Breast epithelium (tissue), 3 donors: ENCODE results near the gene SPTLC1.

Source experiments
- POLR2A ChIP-seq: fragments of 450-650 bp; IDR thresholded peaks from one replicate; pipeline ENCODE4 v1.6.1; 2016; ENCODE audit warnings: antibody characterized with exemption, mild to moderate bottlenecking, moderate library complexity
- POLR2AphosphoS5 ChIP-seq, 3 donors: sonication (generic); formaldehyde crosslinking; IDR thresholded peaks; one replicate each; pipeline ENCODE4 v1.6.1; 2017; ENCODE audit warnings: antibody characterized with exemption in 3 of 3
- TF ChIP-seq, protein P1 (sequence below), 3 donors: fragments of 450-650 bp; IDR thresholded peaks; one replicate each; pipeline ENCODE4 v1.5.1; 2016 to 2017; ENCODE audit warnings: antibody characterized with exemption in 3 of 3, mild to moderate bottlenecking in 3 of 3, moderate library complexity in 3 of 3

DNA sequence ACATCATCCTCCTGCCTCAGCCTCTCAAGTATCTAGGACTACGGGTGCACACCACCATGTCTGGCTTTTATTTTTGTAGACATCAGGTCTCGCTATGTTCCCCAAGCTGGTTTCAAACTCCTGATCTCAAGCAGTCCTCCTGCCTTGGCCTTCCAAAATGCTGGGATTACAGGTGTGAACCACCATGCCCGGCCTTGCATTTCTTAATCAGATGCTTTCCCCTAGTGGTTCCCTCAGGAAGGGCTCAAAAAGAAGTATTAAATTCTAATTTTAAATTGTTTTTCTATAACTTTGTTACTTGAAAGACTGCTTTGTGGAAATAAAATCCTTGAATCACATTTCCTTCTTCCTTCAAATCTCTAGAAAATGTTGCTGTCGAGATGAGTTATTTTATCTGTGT, 85.7 kb downstream of the SPTLC1 start:
- TF ChIP-seq POLR2A (no peak), POLR2AphosphoS5 (IDR thresholded peaks at IDR 0.05) (no peak)
- TF ChIP-seq, protein P1, sequence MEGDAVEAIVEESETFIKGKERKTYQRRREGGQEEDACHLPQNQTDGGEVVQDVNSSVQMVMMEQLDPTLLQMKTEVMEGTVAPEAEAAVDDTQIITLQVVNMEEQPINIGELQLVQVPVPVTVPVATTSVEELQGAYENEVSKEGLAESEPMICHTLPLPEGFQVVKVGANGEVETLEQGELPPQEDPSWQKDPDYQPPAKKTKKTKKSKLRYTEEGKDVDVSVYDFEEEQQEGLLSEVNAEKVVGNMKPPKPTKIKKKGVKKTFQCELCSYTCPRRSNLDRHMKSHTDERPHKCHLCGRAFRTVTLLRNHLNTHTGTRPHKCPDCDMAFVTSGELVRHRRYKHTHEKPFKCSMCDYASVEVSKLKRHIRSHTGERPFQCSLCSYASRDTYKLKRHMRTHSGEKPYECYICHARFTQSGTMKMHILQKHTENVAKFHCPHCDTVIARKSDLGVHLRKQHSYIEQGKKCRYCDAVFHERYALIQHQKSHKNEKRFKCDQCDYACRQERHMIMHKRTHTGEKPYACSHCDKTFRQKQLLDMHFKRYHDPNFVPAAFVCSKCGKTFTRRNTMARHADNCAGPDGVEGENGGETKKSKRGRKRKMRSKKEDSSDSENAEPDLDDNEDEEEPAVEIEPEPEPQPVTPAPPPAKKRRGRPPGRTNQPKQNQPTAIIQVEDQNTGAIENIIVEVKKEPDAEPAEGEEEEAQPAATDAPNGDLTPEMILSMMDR (IDR thresholded peaks at IDR 0.05): no peak
